Mucosa of descending colon (tissue), 3 donors: ENCODE results near the gene LRRC23. TPM values are rescaled to one million over a fixed set of nuclear protein-coding genes. Genes with fewer than 3 reads are reported as not detected.

Experiments used
- ATAC-seq: fragments of 200-7000 bp; cut with Tn5 transposase; one replicate; pipeline ENCODE4 v1.9.1; 2020; ENCODE audit warnings: mild to moderate bottlenecking, moderate library complexity
- DNase-seq, 3 donors: peaks; one replicate each; pipeline ENCODE4 v3.0.0-alpha.2; 2020
- H3K36me3 ChIP-seq: fragments of 200-600 bp; one replicate; pipeline ENCODE4 v1.8.0; 2021; ENCODE audit warnings: low read depth, mild to moderate bottlenecking
- H3K4me1 ChIP-seq: fragments of 200-600 bp; one replicate; pipeline ENCODE4 v1.8.0; 2021; ENCODE audit warnings: low read depth, mild to moderate bottlenecking
- H3K4me3 ChIP-seq: fragments of 200-600 bp; one replicate; pipeline ENCODE4 v1.8.0; 2021; ENCODE audit warnings: mild to moderate bottlenecking
- H3K9me3 ChIP-seq: fragments of 200-600 bp; one replicate; pipeline ENCODE4 v1.8.0; 2021; ENCODE audit warnings: mild to moderate bottlenecking
- CTCF ChIP-seq: fragments of 200-600 bp; IDR thresholded peaks from one replicate; pipeline ENCODE4 v1.8.0; 2022; ENCODE audit warnings: antibody characterized with exemption, mild to moderate bottlenecking
- intact Hi-C, 2 donors: fragments of 100-400 bp; cut with DNase I in 1 of 2; cut with micrococcal nuclease in 1 of 2; formaldehyde crosslinking; loops; one replicate each; pipeline versions ENCODE4 v1.11.0 to v1.11.1; 2022; cut with DNase I, micrococcal nuclease
- total RNA-seq, 3 donors: library from RNA; stranded (reverse); fragmentation: NEBNext Ultra II Directional in 2 of 3; extraction: Animal tissue kit (Norgen Biotek cat#: 25700) in 2 of 3; gene quantifications; one replicate each; pipeline versions ENCODE4 v1.2.1 to v1.2.4, GENCODE V29; 2021 to 2023
- donor health status: DM: no; HTN: no; CAD: no; lungs with moderate emphysema.
- donor health status: DM: no; HTN: no; CAD: no.
- donor health status: DM: no; HTN: yes; CAD: no.

Gene LRRC23
- total RNA-seq, 3 donors from 2014 or later, result 4.7 to 11.8 (median 4.9) TPM

- ATAC-seq (peak; percentile 1), DNase-seq (no peak)
- Histone ChIP-seq H3K4me3 (peak overlapping the region; percentile 65), H3K4me1 (peaks cover 45% of the 10 kb centered on the region), H3K36me3 (no peaks in the 10 kb centered on the region), H3K9me3 (no peaks in the 10 kb centered on the region)
- no peak for TF ChIP-seq CTCF
- intact Hi-C loops, result no loop called here
Measured at GRCh38 chr12:6928022-6928702, 23.5 kb downstream of the LRRC23 start.

GRCh38 chr12:6928703-6929407 lies 24.2 kb downstream of the LRRC23 start:
- Histone ChIP-seq H3K36me3 (no peaks in the 10 kb centered on the region), H3K4me1 (peaks cover 52% of the 10 kb centered on the region), H3K4me3 (peak overlapping the region; percentile 65), H3K9me3 (no peaks in the 10 kb centered on the region)
- intact Hi-C loops, result no loop called here
- ATAC-seq, result no peak
- no peak for DNase-seq
- TF ChIP-seq CTCF, result no peak

- TF ChIP-seq CTCF, result no peak
- Histone ChIP-seq H3K4me3 (no peak overlapping the region), H3K9me3 (no peaks in the 10 kb centered on the region), H3K4me1 (peaks cover 49% of the 10 kb centered on the region), H3K36me3 (no peaks in the 10 kb centered on the region)
- intact Hi-C loops, result no loop called here
- DNase-seq (no peak), ATAC-seq (no peak)
Measured at GRCh38 chr12:6929466-6930452, 25.1 kb downstream of the LRRC23 start.

- peaks cover 32% of the 10 kb centered on the region for H3K4me1 ChIP-seq
- H3K36me3 ChIP-seq, result no peaks in the 10 kb centered on the region
- no peak overlapping the region for H3K4me3 ChIP-seq
- no peak for DNase-seq
- no peak for TF ChIP-seq CTCF
- H3K9me3 ChIP-seq, result no peaks in the 10 kb centered on the region
- no peak for ATAC-seq
- intact Hi-C loops, result no loop called here
Measured at GRCh38 chr12:6932766-6933165, 28.1 kb downstream of the LRRC23 start.

- DNase-seq (peak in 2 of 3 donors; percentile 31 to 65), ATAC-seq (no peak)
- intact Hi-C loops, result no loop called here
- no peak for TF ChIP-seq CTCF
- Histone ChIP-seq H3K9me3 (no peaks in the 10 kb centered on the region), H3K4me1 (peaks cover 37% of the 10 kb centered on the region), H3K4me3 (no peak overlapping the region), H3K36me3 (no peaks in the 10 kb centered on the region)
Measured at GRCh38 chr12:6934110-6934509, 29.5 kb downstream of the LRRC23 start.
